GM21515 (cell line): Measurements from ENCODE around the gene ENDOG.
"Not testable (repeated sequence)": the region's sequence is repeated elsewhere in the genome, so short reads cannot be mapped to it uniquely, and the experiment has no call there.

Experiments used
- ATAC-seq: cut with Tn5 transposase; IDR thresholded peaks from one replicate; pipeline ENCODE4 v1.9.1; 2021; ENCODE audit not compliant: unreplicated experiment

The ENDOG gene

GRCh38 chr9:128828267-128828666 is 10.0 kb downstream of the ENDOG start:
- ATAC-seq, result no peak

- ATAC-seq, result peak; percentile 9
These were observed 10.6 kb downstream of the ENDOG start for GRCh38 chr9:128828719-128829452.

- ATAC-seq, result peak; percentile 94
These were observed 11.4 kb downstream of the ENDOG start, which contains the start of gene SPOUT1 for GRCh38 chr9:128829477-128830251. Gene SPOUT1 (minus strand): TSS chr9:128829794. CDS start chr9:128829780, 14 bp downstream.

GRCh38 chr9:128833696-128834095 is 15.4 kb downstream of the ENDOG start:
- no peak for ATAC-seq

GRCh38 chr9:128835246-128836210 is 17.2 kb downstream of the ENDOG start:
- ATAC-seq, result no peak

GRCh38 chr9:128836509-128837145 is 18.3 kb downstream of the ENDOG start:
- ATAC-seq, result no peak

GRCh38 chr9:128838338-128838737 is 20.0 kb downstream of the ENDOG start:
- ATAC-seq, result no peak

GRCh38 chr9:128840524-128840923 is 22.2 kb downstream of the ENDOG start:
- no peak for ATAC-seq

- no peak for ATAC-seq
These were observed 23.6 kb downstream of the ENDOG start for GRCh38 chr9:128841694-128842492.

- not testable (repeated sequence) for ATAC-seq
These were observed 24.9 kb downstream of the ENDOG start for GRCh38 chr9:128843171-128843570.

GRCh38 chr9:128845186-128845931 is 27.1 kb downstream of the ENDOG start:
- ATAC-seq, result no peak

- ATAC-seq, result no peak
These were observed 28.4 kb downstream of the ENDOG start for GRCh38 chr9:128846680-128847030.

GRCh38 chr9:128847803-128848202 is 29.5 kb downstream of the ENDOG start:
- ATAC-seq, result no peak

- ATAC-seq, result not testable (repeated sequence)
These were observed 32.7 kb downstream of the ENDOG start for GRCh38 chr9:128851024-128851423.

GRCh38 chr9:128851779-128852600 is 33.7 kb downstream of the ENDOG start:
- ATAC-seq, result not testable (repeated sequence)

- ATAC-seq, result not testable (repeated sequence)
These were observed 34.3 kb downstream of the ENDOG start for GRCh38 chr9:128852646-128853045.

- ATAC-seq, result not testable (repeated sequence)
These were observed 36.2 kb downstream of the ENDOG start for GRCh38 chr9:128854454-128854853.

GRCh38 chr9:128858476-128858875 is 40.2 kb downstream of the ENDOG start:
- not testable (repeated sequence) for ATAC-seq
